Suppressor macrophage (primary cell): ENCODE results near the gene RAD51B.
"Not testable (repeated sequence)": the region's sequence is repeated elsewhere in the genome, so short reads cannot be mapped to it uniquely, and the experiment has no call there.

ENCODE experiments used
- DNase-seq, 4 experiments: peaks; one replicate each; pipeline ENCODE4 v3.0.0-alpha.2; 2020 to 2022

RAD51B gene

DNA sequence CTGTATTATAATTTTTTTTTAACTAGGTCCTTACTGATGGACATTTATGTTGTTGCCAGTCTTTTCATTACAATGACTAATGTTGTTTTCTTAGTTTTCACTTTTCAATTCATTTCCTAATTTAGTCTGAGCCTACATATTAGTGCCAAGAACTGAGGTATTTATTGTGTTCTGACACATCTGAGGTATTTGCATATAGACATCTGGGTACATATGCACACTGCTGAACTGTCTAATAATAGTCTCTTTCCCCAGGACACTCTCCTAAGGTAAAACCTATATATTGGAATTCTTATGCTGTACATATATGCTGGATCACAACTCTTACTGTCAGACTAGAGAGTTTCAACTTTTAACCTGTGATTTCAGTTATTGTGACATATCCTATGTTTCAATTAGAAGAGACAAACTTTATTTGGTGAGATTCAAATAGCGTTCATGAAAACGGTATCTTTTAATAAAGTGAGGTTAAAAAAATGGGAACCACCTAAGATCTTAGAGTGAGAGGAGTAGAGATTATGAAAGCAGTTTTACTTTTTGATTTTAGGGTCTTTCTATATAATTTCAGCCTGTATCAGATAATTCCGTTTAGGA lies 263.2 kb downstream of the RAD51B start:
- DNase-seq = no peak

DNA sequence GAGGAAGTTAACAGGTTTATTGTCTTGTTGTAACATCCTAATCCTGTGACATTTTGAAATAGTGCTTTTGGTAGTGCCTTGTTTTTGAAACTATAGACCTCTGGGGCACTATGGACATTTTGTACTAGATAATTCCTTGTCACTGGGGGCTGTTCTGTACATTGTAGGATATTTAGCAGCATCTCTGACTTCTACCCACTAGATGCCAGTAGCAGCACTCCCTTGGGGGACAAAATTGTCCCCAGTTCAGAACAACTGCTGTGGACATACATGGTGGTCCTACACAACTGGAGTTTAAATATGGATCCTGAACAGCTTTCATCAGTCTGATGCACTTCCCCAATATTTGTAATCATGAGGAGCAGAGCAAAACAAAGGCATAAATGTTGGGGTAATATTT lies 264.7 kb downstream of the RAD51B start:
- DNase-seq = no peak

DNA sequence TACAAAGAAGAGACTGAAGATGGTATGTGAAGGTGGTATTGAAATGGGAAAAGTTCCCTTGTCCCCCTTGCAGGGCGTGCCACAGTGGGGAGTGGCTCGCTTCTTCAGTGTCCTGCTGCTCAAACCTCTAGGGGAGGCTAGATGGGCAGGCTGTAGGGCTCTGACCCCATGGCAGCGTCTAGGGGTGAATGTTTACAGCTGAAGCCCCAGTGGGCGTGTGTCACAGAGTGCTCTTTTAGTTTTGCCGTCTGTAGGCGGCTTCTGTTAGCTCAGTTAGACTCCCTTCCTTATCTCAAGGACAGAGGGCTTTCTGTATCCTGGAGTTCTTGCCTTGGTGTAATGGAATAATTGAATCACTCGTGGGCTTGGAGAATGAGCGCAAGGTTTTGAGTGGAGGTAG lies 266.2 kb downstream of the RAD51B start:
- no peak for DNase-seq

DNA sequence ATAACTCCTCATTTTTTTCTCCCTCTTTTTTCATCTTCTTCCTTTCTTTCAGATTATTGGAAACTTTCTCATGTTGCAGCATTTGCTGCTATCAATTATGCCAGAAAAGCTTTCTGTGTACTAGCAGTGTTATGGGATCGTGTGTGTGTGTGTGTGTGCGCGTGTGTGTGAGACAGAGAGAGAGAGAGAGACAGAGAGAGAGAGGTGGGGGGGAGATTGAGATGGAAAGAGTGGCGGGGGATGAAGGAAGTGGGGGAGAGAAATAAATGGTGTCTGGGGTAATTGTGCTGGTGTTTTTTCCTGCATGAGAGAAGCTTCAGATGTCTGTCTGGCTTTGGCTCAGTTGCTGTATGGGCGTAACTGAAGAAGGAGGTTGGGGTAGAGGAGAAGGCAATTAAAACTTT lies 268.9 kb downstream of the RAD51B start:
- no peak for DNase-seq

DNA sequence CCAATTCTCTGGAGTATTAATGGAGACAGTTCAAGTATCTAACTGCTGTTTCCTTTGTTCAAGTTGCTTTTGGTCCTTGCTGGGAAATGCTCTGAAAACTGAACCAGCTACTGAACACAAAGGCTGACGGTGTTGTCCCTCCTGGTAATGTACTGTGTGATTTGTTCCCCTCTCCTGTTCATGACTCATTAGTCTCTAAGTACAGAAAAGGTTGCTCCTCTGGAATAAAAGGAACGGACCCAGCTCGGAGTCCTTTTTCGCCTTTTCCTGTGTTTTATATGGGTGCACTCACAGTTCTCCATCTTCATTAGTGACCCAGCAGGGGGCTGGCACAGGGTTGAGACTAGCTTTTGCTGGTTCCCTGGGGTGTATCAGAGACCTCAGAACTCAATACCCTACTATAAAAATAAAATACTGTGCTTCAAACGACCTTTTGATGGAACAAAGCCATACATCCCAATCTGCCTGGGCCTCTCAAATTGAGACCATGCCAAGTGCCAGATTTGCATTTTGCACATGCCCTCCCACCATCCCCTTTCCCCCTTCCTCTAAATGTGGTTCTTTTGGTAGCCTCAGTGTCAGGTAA lies 269.7 kb downstream of the RAD51B start:
- DNase-seq = no peak

DNA sequence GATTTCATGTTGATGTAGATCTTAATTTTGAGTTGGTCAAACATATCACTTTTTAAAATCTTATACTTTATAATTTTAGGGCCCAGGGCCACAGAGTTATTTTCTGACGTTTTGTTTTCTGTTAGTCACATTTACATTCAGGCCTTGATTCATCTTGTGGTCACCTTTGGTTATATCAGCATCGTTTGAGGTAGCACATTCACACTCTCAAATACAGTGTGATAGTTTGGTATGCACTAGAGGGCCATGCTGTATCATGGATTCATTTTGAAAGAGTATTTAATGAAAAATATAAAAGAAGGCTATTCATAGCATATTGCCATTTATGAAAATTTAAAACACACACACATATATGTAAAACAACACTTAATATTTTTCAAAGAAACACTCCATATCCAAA lies 274.6 kb downstream of the RAD51B start:
- no peak for DNase-seq

DNA sequence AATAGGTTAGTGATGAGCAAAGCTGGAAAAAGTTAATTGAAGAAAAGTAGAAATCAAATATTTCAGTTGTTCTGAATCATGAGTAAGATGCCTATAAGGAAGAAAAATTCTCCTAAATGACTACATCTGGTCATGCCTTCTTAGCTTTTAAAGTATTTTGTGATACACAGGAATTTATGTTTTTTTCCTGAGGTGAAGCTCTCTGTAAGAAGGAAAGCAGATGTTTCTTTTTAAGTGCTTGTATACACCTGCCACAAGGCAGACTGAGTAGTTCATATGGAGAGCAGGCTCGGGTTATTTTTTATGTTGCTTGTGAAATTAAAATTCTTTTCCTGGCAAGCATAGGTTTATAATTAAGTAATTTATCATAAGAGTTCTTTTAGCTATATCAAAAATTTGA lies 275.2 kb downstream of the RAD51B start:
- DNase-seq = no peak

DNA sequence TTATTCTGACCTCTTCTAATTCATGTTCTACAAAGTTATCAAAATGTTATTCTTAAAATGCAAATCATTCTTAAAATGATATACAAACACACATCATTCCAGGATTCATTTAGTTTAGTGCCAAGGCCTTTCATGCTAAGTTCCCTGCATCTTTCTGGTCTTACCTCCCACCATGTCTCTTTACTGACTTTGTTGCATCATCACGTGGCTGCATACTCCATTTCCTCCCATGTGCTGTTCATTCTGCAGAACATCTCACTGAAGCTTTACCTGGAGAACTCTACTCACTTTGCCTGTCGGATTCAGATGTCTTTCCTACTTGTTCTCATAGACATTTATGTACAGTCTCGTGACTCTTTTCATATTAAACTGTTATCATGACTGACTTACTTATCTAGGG lies 278.1 kb downstream of the RAD51B start:
- no peak for DNase-seq

DNA sequence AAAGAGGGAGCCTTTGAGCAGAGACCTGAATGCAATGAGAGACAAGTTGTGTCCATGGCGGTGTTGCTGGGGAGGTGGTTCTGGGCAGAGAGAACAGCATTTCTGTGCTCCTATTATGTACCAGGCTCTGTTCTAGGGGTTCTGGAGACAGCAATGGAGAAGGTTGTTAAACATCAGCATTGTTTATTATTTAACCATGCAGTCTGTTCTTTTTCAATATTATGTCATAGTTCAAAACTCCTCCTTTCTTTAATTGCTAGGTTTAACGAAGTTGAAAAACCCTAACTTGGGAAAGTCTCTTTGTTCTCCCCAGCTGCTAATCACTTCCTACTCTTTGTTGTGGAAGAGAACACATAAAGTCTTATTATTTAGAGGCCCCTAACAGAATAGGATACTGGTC lies 279.3 kb downstream of the RAD51B start:
- DNase-seq = no peak

DNA sequence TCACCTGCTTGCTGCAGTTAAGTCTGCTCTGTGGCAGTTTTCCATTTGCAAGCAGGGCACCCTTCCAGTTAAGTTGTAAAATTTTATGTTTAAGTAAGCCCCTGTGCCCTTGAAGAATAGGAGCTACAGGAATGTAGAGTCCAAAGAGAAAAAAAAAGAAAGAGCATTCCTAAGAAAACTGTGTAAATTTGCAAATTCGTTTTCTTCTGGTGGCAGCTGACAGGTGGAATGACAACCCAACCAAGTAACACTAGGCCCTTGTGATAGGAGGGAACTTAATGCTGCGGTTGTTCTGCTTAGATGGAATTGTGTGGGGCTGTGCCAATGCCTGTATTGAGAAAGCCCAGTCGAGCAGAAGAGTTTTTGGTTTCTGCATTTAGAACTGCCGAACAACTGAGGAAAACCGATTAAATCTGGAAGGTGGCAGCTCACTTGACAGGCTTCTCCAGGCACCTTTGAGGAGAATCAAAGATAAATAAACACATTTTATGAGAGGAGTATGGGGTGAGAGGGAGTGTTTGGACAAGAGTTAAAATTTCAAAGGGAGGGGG lies 280.0 kb downstream of the RAD51B start:
- DNase-seq = no peak

DNA sequence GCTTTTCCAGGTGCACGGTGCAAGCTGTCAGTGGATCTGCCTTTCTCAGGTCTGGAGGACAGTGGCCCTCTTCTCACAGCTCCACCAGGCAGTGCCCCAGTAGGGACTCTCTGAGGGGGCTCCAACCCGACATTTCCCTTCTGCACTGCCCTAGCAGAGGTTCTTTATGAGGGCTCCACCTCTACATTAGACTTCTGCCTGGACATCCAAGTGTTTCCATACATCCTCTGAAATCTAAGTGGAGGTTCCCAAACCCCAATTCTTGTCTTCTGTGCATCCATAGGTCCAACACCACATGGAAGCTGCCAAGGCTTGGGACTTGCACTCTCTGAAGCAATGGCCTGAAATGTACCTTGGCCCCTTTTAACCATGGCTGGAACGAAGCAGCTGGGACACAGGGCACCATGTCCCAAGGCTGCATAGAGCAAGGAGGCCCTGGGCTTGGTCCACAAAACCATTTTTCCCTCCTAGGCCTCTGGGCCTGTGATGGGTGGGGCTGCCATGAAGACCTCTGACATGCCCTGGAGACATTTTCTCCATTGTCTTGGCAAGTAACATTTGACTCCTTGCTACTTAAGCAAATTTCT lies 282.2 kb downstream of the RAD51B start:
- peak in 1 of 4 experiments; percentile 5 for DNase-seq

DNA sequence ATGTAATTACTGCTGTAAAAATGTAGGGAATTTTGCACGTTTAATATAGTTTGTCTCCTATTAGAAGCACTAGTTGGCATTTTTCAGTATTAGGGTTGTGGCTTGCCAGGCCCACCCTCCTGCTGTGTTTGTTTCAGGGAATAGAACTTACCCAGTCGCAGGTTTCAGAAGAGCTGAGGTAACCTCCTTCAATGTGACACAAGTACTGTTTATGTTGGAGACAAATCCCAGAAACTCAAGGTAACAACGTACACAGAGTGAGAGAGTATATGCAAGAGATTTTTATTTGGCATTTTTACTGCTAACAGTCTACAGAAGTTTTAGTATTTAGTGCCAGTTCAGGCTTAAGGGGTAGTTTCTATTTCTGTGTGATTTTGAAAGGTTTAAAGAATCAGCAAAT lies 284.3 kb downstream of the RAD51B start:
- no peak for DNase-seq

DNA sequence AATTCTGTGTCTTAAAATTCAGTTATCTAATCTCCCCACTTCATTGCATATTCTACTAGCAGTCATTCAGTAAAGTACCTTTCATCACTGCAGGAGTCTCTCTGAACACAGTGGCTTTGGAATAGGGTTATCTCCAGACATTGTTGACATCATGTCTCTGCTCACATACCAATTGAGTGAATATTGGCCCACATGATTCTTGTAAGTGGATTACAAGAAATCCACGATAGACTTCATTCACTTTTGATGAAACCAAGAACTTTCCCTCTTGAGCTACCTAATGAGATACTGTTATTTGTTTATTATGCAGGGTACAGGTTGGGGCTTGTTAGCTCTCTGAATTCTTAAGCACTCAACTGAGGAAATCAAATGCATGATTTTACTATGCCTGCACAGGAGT lies 284.9 kb downstream of the RAD51B start:
- no peak for DNase-seq

DNA sequence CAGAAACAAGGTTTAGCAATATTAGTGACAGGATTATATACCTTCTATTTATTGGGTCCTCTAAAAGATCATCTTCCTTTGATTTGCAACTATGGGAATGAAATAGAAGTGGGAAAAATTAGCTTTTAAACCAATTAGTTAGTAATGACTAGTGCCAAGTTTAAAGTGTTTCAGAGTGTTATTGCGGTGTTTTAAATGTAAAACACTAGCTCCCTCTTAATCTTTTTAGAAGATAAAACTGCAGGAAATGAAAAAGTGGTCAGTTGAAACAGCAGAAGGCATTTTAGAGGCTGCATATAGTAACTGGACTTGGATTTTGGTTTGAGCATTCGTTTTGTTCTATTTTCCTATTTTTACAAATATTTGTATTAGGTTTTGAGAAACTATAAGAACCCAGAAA lies 286.2 kb downstream of the RAD51B start:
- DNase-seq = no peak

DNA sequence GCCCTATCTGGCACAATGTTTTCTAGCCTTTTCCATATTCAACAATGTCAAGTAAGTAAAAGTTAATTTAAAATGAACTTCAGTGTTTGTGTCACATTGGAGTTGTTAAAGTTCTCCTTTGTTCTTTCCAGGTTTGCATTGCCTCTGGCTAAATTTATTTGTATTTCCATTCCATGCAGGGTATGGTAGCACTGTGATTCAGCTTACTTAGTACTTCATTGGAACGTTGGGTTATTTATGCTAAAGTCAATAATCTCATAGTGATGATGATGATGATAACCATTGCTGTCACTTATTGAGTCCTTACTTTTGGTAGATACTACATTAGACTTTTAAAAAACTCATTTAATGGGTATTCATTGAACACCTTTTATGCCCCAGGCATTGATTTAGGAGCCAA lies 286.9 kb downstream of the RAD51B start:
- no peak for DNase-seq

DNA sequence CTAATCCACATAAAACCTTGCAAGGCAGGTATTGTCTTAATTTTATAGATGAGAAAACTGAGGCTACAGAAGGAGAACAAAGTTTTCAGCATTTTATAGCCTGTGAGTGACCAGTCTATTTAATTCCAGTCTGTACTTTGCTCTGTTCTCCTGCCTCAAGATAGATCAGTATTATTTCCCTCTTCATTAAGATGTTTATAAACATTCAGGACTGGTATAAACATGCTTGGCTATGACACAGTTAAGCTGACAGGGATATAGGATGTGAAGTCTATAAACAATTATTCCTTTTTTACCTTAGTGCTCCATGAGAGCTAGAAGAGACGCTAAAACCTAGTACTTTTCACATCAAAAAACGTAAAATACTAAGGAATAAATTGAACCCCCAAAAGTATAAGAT lies 287.3 kb downstream of the RAD51B start:
- no peak for DNase-seq

DNA sequence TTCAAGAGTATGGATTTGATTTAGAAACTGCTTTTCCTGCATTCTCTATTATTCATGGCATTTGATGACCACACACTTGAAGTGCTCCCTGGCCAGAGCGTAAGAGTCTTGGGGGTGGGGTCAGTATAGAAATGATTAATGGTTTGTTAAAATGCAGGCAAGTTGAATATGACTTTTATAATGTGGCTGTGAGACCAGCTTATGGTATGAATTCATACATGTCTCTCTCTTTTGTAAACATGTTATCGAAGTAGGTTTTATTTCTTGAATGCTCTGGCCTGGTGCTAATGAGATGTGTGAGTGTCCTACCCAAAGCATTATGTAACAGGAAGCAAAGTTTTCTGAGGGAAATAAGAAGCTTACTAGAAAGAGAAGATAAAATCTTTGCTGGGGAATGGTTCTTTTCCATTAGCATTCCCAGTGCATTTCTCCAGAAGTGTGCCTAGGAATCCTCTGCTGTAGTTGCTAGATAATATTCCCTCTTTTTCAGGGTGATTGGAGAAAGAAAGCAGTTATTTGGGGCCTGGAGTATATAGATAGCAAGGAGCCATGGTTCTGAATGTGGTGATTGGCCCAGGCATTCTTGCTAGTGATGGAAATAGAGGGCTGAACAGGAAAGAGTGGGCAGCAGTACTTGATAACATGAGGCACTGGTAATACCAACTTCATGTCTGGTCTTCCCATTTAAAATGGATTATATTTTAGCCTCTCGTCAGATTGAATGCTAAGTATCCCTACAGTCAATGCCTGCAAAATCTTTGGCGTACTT lies 289.7 kb downstream of the RAD51B start:
- peak in 1 of 4 experiments; percentile 5 for DNase-seq

DNA sequence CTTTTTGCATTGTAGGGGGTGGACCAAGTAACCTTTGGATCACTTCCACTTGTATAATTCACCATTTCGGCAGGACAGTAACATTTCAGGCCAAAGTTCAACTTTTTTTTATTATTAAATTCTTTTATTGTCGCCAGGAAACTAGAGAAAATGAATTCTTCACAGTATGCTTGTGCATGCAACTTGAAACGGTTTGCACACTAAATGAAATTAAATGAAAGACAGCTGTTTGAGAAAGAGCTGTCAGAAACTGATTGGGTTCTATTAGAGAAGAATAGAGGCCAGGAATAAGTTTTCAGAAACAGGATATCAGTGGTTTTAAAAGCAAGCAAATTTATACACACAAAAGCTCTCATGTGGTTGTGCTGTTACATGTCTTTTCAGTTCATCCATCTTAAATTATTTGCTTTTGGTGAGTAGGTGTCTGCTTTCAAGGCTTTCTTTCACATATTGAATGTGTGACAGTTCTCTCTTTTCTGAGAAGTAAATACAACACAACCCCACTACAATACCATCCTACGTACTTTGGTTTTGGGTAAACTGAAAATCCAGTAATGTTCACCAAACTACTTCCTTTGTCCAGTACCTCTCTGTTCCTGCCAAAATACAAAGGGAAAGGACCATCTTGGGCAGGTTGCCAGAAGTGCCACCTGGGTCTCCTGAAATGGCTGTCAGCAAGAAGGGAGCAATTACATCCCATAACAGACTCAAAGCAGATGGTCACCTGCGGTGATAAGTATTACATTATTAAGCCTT lies 291.7 kb downstream of the RAD51B start:
- no peak for DNase-seq

DNA sequence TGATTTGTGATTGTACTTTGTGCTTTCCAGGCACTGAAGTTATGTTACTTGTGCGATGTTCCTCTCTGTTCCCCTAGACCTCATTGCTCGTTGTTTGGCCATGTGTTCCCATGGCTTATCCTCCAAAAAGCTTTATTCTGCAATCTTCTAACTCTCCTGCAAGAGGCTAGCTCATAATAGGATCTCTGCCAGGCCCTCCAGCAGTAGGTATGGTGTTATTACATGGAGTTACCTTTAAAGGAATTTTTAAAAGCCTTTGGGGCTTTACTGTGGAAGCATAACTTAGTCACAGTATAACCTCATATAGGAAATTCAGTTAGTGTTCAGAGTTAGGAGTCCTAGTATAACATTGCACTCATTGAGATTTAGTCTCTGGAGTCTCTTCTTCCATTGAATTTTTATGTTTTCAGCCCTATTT lies 292.3 kb downstream of the RAD51B start:
- DNase-seq = no peak

DNA sequence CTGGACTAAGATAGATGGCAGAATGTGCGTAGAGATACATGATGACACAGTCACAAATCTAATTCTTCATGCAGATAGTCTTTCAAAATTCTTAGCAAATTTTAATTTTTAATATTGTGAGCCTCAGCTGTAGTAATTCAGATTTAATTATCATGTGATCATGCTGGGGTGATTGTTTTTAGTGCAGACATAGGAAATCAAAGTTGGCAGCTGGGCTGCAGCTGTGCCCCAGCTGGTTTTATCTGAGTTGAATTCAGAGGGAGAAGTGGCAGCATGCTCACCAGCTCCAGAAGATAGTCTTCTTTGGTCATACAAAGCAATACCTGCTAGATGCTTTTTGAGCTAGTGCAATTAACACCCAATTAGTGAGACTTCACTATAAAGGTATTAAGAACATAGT lies 292.9 kb downstream of the RAD51B start:
- DNase-seq = no peak

DNA sequence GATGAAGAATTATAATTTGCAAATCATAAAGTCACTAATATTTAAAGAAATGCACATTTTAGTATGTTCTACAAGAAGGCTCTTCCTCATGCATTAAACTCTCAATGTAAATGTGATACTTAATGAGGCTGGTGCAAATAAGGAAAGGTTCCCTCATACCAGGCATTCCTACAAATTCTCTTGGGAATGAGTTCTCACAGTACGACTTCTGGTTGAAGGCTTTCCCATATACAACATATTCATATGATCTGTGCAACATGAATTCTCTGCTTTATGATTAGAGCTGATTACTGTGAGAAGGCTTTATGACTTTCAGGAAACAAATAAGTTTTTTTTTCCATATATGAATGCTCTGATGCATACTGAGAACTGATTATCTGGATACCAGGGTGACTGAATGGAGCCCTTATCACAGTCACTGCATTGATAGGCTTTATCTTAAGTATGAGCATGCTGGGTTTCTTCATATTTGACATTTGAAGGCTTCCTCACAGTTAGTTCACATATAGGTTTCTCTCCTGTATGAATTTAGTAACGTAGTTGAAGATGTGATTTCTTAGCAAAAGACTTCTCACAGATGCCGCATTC lies 293.9 kb downstream of the RAD51B start:
- no peak for DNase-seq

DNA sequence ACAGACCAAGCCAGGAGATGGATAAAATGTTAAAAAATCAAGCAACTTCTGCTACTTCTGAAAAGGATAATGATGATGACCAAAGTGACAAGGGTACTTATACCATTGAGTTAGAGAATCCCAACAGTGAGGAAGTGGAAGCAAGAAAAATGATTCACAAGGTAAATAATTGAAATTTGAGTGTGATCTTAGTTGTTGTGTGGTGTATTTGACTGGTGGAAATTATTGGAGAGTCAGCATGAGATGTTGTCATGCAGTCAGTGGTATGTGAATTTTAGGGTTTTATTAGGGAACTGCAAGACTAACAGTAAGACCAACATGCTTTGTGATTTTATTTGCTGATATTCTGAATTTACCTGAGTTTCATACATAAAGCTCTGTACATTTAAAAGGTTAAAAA lies 296.4 kb downstream of the RAD51B start:
- DNase-seq = not testable (repeated sequence)
